SW480 (cell line): ENCODE data around the gene GUCA2A.

Experiments
- DNase-seq: peaks from one replicate; pipeline ENCODE4 v3.0.0-alpha.2; 2016; ENCODE audit warnings: low spot score

Gene GUCA2A

GRCh38 chr1:42176902-42177519 is 12.5 kb upstream of the GUCA2A start:
- DNase-seq: peak; percentile 58

- no peak for DNase-seq
Measured at GRCh38 chr1:42175314-42176054, 10.9 kb upstream of the GUCA2A start.

GRCh38 chr1:42173961-42174735 is 9.6 kb upstream of the GUCA2A start:
- DNase-seq: no peak

GRCh38 chr1:42173155-42173933 is 8.8 kb upstream of the GUCA2A start:
- DNase-seq: peak; percentile 51

GRCh38 chr1:42172381-42173133 is 8.0 kb upstream of the GUCA2A start:
- DNase-seq: no peak

- DNase-seq: no peak
Measured at GRCh38 chr1:42171679-42172266, 7.2 kb upstream of the GUCA2A start.

- DNase-seq: no peak
Measured at GRCh38 chr1:42170779-42171621, 6.5 kb upstream of the GUCA2A start.

- DNase-seq: no peak
Measured at GRCh38 chr1:42168763-42169162, 4.2 kb upstream of the GUCA2A start.

GRCh38 chr1:42168391-42168670 is 3.8 kb upstream of the GUCA2A start:
- no peak for DNase-seq

- no peak for DNase-seq
Measured at GRCh38 chr1:42167611-42168390, 3.3 kb upstream of the GUCA2A start.

GRCh38 chr1:42165511-42166210 is 1.1 kb upstream of the GUCA2A start:
- DNase-seq: peak; percentile 94

- DNase-seq: no peak
Measured at GRCh38 chr1:42163536-42164503, 725 bp downstream of the GUCA2A start.

- DNase-seq: no peak
Measured at GRCh38 chr1:42163114-42163513, 1.4 kb downstream of the GUCA2A start.

GRCh38 chr1:42162181-42162580 is 2.4 kb downstream of the GUCA2A start:
- no peak for DNase-seq

- DNase-seq: no peak
Measured at GRCh38 chr1:42158189-42158588, 6.4 kb downstream of the GUCA2A start.

- DNase-seq: peak; percentile 39
Measured at GRCh38 chr1:42157667-42158066, 6.9 kb downstream of the GUCA2A start.

- no peak for DNase-seq
Measured at GRCh38 chr1:42155362-42155761, 9.2 kb downstream of the GUCA2A start.

- DNase-seq: no peak
Measured at GRCh38 chr1:42154685-42155084, 9.9 kb downstream of the GUCA2A start.
